Nephron progenitor cell (in vitro differentiated cells): ENCODE results near the gene MARCHF3.

Source experiments
- DNase-seq: peaks from one replicate; pipeline ENCODE4 v3.0.0; 2021
- H3K27ac Mint-ChIP-seq: 2 replicates; pipeline ENCODE4 v1.8.0; 2021; ENCODE audit warnings: mild to moderate bottlenecking, moderate library complexity, mixed read lengths
- H3K27me3 Mint-ChIP-seq: 2 replicates; pipeline ENCODE4 v1.8.0; 2021; ENCODE audit warnings: mild to moderate bottlenecking, low read depth, mixed read lengths; ENCODE audit not compliant: poor library complexity
- H3K36me3 Mint-ChIP-seq: 2 replicates; pipeline ENCODE4 v1.8.0; 2021; ENCODE audit warnings: low read depth, mixed read lengths
- H3K4me1 Mint-ChIP-seq: 2 replicates; pipeline ENCODE4 v1.8.0; 2021; ENCODE audit warnings: mixed read lengths
- H3K4me3 Mint-ChIP-seq: 2 replicates; pipeline ENCODE4 v1.8.0; 2021; ENCODE audit warnings: mild to moderate bottlenecking, moderate library complexity, mixed read lengths
- H3K9me3 Mint-ChIP-seq: 2 replicates; pipeline ENCODE4 v1.8.0; 2021; ENCODE audit warnings: mild to moderate bottlenecking, moderate library complexity, mixed read lengths
- TF ChIP-seq, protein P1 (sequence below): fragments of 200-600 bp; sonication (generic); IDR thresholded peaks from 2 replicates; pipeline ENCODE4 v1.5.0; 2021; ENCODE audit warnings: antibody characterized with exemption

Gene MARCHF3

GRCh38 chr5:127072861-127073846 lies 42.8 kb upstream of the MARCHF3 start, which contains the start of gene C5orf63:
TSS of gene C5orf63 (minus strand) at chr5:127073502. CDS start at chr5:127058995, 14,507 bp downstream.
- TF ChIP-seq, protein P1, sequence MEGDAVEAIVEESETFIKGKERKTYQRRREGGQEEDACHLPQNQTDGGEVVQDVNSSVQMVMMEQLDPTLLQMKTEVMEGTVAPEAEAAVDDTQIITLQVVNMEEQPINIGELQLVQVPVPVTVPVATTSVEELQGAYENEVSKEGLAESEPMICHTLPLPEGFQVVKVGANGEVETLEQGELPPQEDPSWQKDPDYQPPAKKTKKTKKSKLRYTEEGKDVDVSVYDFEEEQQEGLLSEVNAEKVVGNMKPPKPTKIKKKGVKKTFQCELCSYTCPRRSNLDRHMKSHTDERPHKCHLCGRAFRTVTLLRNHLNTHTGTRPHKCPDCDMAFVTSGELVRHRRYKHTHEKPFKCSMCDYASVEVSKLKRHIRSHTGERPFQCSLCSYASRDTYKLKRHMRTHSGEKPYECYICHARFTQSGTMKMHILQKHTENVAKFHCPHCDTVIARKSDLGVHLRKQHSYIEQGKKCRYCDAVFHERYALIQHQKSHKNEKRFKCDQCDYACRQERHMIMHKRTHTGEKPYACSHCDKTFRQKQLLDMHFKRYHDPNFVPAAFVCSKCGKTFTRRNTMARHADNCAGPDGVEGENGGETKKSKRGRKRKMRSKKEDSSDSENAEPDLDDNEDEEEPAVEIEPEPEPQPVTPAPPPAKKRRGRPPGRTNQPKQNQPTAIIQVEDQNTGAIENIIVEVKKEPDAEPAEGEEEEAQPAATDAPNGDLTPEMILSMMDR, result no peak
- Mint-ChIP-seq H3K27ac (peak within 1 kb of the TSS; percentile 22), H3K9me3 (peaks cover 4% of the 10 kb centered on the region), H3K4me1 (peaks cover 19% of the 10 kb centered on the region), H3K27me3 (no peaks in the 10 kb centered on the region), H3K4me3 (no peak within 1 kb of the TSS), H3K36me3 (no peaks in the 10 kb centered on the region)
- DNase-seq, result no peak

DNA sequence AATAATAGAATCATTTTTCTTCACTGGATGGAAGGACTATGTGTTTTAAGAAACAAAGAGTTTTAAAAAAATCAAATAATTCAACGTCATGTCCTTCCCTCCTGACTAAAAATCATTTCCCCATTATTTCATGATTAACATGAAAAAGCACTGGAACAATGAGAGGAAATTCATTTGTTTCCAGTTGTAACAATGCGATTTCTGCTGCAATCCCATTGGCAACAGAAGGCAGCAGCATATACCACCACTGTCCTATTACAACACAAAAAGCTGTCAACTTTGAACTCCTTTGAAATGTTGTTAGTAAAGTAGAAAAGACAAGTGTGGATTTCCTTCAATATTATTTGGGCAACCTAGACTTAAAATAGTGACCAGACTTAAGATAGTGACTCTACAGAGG lies 39.9 kb upstream of the MARCHF3 start:
- Mint-ChIP-seq H3K4me3 (no peak overlapping the region), H3K27ac (no peak overlapping the region), H3K4me1 (no peaks in the 10 kb centered on the region), H3K36me3 (no peaks in the 10 kb centered on the region), H3K9me3 (peaks cover 4% of the 10 kb centered on the region), H3K27me3 (no peaks in the 10 kb centered on the region)
- TF ChIP-seq, protein P1, result no peak
- DNase-seq, result no peak

GRCh38 chr5:127068493-127069214 lies 38.3 kb upstream of the MARCHF3 start:
- TF ChIP-seq, protein P1, result no peak
- Mint-ChIP-seq H3K4me3 (no peak overlapping the region), H3K36me3 (no peaks in the 10 kb centered on the region)

GRCh38 chr5:127066721-127067120 lies 36.4 kb upstream of the MARCHF3 start:
- Mint-ChIP-seq H3K4me3 (no peak overlapping the region), H3K4me1 (peaks cover 4% of the 10 kb centered on the region), H3K27me3 (no peaks in the 10 kb centered on the region), H3K9me3 (no peaks in the 10 kb centered on the region), H3K27ac (no peak overlapping the region), H3K36me3 (no peaks in the 10 kb centered on the region)
- TF ChIP-seq, protein P1, result no peak
- no peak for DNase-seq

More at GRCh38 chr5:127068493-127069214, 38.3 kb upstream of the MARCHF3 start:
- H3K27me3 Mint-ChIP-seq, result no peaks in the 10 kb centered on the region
- peaks cover 4% of the 10 kb centered on the region for H3K9me3 Mint-ChIP-seq
- DNase-seq, result no peak
- H3K27ac Mint-ChIP-seq, result no peak overlapping the region
- no peaks in the 10 kb centered on the region for H3K4me1 Mint-ChIP-seq

DNA sequence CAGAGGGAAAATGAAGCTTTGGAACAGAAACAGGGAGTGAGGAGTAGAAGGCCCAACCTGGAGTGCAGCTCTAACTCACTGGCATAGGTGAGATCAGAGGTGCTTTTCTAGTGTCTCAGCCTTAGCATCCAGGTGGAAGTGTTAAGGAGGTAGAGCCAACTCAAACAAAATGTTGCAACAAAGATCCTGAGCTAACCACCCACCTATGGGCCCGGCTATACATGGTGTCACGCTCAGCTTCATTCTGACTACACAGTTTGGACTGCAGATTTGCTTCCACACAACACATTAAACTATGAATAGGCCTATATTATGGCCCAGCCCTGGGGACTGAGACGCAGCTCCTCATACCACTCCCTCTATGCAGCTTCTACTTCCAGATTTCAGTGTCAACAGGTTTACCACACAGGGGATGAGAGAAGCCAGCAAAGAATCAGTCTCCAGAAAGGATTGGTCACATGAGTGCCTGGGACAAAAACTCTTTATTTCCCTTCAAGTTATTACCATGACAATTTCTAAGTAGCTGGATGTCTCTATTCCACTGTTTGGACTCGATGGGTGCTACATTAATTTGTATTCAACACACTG lies 34.0 kb upstream of the MARCHF3 start:
- Mint-ChIP-seq H3K4me1 (peaks cover 8% of the 10 kb centered on the region), H3K9me3 (no peaks in the 10 kb centered on the region), H3K27me3 (peaks cover 3% of the 10 kb centered on the region), H3K4me3 (no peak overlapping the region), H3K27ac (no peak overlapping the region), H3K36me3 (no peaks in the 10 kb centered on the region)
- TF ChIP-seq, protein P1, result no peak
- no peak for DNase-seq
